GM12873 (cell line): ENCODE results near the gene ALDH2.

ENCODE experiments used
- TF ChIP-seq, protein P1 (sequence below): IDR thresholded peaks from 2 replicates; pipeline ENCODE4 v1.5.1; 2012; ENCODE audit warnings: low read depth, mild to moderate bottlenecking, moderate library complexity, low read length, control low read depth; ENCODE audit not compliant: insufficient read depth; ENCODE audit errors: missing control alignments

The ALDH2 gene

GRCh38 chr12:111775205-111776193 is 8.8 kb downstream of the ALDH2 start:
- TF ChIP-seq, protein P1, sequence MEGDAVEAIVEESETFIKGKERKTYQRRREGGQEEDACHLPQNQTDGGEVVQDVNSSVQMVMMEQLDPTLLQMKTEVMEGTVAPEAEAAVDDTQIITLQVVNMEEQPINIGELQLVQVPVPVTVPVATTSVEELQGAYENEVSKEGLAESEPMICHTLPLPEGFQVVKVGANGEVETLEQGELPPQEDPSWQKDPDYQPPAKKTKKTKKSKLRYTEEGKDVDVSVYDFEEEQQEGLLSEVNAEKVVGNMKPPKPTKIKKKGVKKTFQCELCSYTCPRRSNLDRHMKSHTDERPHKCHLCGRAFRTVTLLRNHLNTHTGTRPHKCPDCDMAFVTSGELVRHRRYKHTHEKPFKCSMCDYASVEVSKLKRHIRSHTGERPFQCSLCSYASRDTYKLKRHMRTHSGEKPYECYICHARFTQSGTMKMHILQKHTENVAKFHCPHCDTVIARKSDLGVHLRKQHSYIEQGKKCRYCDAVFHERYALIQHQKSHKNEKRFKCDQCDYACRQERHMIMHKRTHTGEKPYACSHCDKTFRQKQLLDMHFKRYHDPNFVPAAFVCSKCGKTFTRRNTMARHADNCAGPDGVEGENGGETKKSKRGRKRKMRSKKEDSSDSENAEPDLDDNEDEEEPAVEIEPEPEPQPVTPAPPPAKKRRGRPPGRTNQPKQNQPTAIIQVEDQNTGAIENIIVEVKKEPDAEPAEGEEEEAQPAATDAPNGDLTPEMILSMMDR, result no peak

- TF ChIP-seq, protein P1, result no peak
These were observed 10.2 kb downstream of the ALDH2 start for GRCh38 chr12:111776836-111777344.

DNA sequence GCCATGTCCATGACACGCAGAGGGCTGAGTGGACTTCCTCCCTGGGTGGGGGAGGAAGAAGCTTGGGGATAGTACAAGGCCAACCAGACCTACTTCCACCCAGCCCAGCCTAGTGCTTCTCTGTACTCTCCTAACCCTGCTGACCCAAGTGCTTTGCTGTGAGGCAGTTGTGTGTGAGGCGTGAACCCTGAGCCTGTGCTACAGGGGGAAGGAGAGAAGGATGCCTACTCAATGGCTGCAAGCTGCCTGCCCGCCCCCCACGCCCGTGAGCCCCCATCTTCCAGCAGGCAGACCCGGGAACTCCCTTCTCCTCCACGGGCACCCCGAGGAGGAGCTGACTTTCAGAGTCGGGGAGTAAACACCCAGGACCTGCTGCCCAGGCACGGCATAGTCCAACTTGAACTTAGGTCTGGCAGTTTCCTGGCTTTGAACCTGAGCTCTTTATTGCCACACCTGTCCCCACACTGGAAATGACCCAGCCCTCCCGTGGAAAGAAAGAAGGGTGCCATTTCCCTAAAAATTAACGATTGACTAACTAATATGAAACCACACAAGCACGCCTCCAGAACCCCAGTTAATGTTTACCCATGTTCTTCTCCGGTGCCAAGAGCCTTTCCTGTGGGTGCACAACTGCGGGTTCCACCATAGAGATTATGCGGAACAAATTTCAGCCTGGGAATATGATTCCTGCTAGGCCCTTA is 10.8 kb downstream of the ALDH2 start:
- TF ChIP-seq, protein P1, result no peak

- TF ChIP-seq, protein P1, result no peak
These were observed 13.4 kb downstream of the ALDH2 start for GRCh38 chr12:111780166-111780565.

- TF ChIP-seq, protein P1, result no peak
These were observed 13.9 kb downstream of the ALDH2 start for GRCh38 chr12:111780615-111781014.

DNA sequence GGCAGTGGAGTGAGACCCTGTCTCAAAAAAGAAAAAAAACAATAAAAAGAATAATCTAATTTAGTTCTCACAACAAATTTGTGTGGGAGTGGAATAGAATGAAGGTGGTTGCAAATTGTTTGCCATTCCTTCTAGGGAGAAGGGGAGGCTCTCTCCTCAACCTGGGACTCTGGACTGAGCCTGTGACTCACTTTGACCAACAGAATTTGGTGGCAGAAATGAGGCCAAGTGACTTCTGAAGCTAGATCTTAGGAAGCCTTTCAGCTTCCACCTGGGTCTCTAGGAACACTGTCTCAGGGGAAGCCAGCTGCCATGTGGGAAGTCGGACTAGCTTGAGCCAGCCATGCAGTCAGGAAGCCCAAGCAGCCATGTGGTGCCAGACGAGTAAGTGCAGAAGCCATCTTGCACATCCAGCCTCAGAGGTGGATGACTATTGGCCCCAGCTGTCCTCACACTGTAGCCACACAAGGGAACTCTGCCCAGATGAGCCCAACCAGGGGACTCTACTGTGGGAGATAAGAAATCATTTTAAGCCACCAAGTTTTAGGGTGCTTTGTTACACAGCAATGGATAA is 14.4 kb downstream of the ALDH2 start:
- TF ChIP-seq, protein P1, result no peak

DNA sequence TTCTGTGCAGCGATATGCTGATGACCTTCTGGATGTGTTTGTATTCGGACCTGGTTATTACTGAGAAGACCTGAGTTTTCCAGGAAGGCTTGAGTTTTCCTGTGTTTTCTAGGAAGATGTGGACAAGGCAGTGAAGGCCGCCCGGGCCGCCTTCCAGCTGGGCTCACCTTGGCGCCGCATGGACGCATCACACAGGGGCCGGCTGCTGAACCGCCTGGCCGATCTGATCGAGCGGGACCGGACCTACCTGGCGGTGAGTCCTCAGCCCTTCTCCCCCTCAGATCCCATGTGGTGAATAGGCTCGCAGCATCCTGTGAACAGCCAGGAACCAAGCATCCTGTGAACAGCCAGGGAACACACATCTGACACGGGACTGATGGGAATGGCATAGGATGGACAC is 16.3 kb downstream of the ALDH2 start:
- TF ChIP-seq, protein P1, result no peak
